DLD1 (cell line): ENCODE data around the gene IL36A.

Source experiments
- in situ Hi-C: cut with HindIII; loops from 2 replicates; pipeline ENCODE4 v1.10.0; 2017; ENCODE audit warnings: low sequenced_read_pairs

IL36A gene

GRCh38 chr2:113046465-113046864 is 41.2 kb downstream of the IL36A start:
- in situ Hi-C loops, result no loop called here

GRCh38 chr2:113050921-113051895 is 45.9 kb downstream of the IL36A start:
- in situ Hi-C loops, result no loop called here

DNA sequence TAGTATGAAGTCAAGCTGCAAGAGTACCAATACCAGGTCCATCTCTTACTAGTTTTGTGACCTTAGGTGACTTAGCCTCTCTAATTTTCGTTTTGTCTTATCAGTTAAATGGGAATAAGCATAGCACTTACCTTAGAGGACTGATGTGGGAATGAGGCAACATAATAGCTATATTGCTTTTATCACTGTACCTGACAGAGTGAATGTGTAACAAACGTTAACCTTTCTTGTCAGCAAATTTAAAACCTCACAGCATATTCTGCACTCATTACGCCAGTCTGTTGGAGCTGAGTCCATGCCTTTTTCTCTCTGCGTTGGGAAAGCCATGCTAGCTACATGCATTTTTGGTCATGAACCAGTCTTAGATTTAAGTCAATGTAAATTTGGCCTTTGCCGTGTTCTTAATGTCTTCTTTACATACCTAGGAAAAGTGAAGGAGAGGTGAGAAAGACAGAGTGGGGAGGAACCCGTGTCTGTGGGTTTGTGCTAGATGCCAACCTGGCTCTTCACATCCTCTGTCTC is 47.2 kb downstream of the IL36A start, which contains the start of gene IL36B:
Gene IL36B, minus strand, starts transcription at position 472 of the 522 bp plus-strand sequence.
- in situ Hi-C loops, result no loop called here

DNA sequence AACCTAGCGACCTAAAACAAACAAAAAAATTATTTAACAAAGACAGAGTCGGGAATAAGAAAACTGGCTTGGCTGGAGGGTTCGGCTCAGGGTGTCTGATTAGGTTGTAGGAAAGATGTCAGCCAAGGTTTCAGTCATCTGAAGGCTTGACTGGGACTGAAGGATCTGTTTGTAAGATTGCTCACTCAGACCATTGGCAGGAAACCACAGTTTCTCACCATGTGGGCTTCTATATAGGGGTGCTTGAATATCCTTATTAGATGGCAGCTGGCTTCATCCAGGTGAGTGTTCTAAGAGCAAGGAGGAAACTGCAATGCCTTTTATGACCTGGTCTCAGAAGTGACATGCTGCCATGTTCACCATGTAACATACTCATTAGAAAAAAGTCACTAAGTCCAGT is 48.4 kb downstream of the IL36A start:
- in situ Hi-C loops, result no loop called here

DNA sequence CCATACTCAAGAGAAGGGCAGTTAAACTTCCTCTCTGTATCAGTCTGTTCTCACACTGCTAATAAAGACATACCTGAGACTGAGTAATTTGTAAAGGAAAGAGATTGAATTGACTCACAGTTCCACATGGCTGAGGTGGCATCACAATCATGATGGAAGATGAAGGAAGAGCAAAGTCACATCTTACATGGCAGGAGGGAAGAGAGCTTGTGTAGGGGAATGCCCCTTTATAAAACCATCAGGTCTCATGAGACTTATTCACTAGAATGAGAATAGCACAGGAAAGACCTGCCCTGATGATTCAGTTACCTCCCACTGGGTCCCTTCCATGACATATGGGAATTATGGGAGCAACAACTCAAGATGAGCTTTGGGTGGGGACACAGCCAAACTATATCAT is 48.8 kb downstream of the IL36A start:
- in situ Hi-C loops, result no loop called here

DNA sequence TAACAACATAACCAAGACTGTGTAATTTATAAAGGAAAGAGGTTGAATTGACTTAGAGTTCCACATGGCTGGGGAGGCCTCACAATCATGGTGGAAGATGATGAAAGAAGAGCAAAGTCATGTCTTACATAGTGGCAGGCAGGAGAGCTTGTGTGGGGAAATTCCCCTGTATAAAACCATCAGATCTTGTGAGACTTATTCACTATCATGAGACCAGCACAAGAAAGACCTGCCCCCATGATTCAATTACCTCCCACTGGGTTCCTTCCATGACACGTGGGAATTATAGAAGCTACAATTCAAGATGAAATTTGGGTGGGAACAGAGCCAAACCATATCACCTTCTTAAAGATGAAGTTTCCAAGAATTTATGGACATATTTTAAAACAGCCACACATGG is 51.3 kb downstream of the IL36A start:
- in situ Hi-C loops, result no loop called here

DNA sequence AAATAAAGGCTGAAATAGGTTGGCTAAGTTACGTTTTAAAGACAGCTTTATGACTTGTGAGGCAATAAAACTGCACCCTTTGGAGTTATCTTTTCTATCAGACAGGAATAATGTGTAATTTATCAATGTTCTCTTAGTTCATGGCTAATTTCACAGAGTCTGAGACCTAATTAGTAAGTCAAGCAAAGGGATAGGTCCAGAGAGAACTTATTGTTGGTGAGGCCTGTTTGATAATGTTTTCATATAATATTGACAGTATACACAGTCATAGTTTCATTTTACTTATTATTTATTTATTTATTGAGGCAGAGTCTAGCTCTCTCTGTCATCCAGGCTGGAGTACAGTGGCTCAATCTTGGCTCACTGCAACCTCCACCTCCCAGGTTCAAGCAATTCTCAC is 51.9 kb downstream of the IL36A start:
- in situ Hi-C loops, result no loop called here
